Jurkat, Clone E6-1 (cell line): ENCODE measurements around the gene GJB1. TPM values are rescaled to one million over a fixed set of nuclear protein-coding genes. Genes with fewer than 3 reads are reported as not detected.
A peak's percentile ranks its signal among the peaks of the same experiment; 100 is the strongest.
"Not testable (repeated sequence)": the region's sequence is repeated elsewhere in the genome, so short reads cannot be mapped to it uniquely, and the experiment has no call there.

Experiments used
- DNase-seq: peaks from one replicate; pipeline ENCODE4 v3.0.0-alpha.2; 2011; ENCODE audit warnings: low read depth, low spot score
- H3K4me3 ChIP-seq: 2 replicates; pipeline ENCODE4 v1.5.1; 2011; ENCODE audit warnings: mild to moderate bottlenecking, low read length, control low read depth, moderate library complexity
- polyA plus RNA-seq: library from polyadenylated mRNA; unstranded; fragments of >200 nt; gene quantifications from one replicate; pipeline ENCODE4 v1.2.1, GENCODE V29; 2012; ENCODE audit warnings: missing spikeins; ENCODE audit not compliant: insufficient read length, insufficient read depth

The GJB1 gene
- not detected for polyA plus RNA-seq

DNA sequence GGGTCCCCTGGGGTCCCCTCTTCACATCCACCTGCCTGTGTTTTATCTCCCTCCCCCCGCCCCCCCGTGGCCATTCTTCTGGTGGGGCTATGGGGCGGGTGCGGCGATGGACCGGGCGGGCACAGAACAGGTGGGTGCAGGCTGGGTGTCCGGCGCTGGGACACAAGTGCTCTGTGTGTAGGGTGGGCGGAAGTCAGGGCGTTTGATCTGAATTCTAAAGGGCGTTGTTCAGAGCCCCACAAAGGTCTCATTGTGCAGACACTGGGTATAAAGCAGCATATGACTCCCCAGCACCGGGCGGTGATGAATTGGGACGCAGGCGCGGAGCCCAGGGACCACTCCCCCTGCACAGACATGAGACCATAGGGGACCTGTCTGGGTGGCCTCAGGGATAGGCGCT, at the start of gene GJB1:
Gene GJB1 (plus strand): TSS at position 296 of the 400 bp plus-strand sequence. CDS start 484 bp downstream, outside the sequence.
- DNase-seq: no peak
- H3K4me3 ChIP-seq: no peak within 1 kb of the TSS

DNA sequence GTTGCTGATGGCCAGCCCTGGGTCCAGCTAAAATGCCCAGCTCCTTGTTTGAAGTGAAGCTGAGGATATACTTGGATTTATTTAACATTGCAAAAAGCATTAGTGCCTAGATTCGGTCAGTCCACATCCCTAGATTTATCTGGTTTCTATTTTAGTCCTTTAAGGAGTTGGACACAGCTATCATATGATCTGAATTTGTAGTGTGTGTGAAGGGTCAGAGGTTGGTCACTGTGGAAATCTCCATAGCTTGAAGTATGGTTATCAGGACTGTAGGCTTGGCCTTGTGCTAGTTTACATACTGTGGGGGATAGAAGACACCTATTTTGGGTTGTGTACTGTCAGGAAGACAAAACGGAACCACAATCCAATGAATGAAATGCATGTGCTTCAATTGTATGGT, 49.6 kb upstream of the GJB1 start:
- no peak overlapping the region for H3K4me3 ChIP-seq
- DNase-seq: no peak

DNA sequence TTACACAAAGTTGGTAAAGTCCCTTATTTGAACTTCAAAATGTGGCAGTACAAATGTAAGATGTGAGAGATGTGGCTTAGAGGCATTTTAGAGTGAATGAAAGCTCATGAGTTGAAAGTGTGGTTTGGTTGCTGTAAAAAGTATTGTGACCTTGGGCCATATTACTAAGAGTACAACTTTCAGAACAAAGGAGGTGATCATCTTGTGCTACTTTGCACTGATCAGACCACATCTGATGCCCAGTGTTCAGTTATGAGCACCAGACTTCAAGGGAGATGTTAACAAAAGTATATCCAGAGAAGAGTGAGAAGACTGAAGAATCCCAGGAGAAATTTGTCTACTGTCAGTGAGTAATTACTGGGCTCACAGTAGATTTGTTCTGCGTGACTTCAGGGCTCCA, 48.2 kb upstream of the GJB1 start:
- H3K4me3 ChIP-seq: no peak overlapping the region
- no peak for DNase-seq

DNA sequence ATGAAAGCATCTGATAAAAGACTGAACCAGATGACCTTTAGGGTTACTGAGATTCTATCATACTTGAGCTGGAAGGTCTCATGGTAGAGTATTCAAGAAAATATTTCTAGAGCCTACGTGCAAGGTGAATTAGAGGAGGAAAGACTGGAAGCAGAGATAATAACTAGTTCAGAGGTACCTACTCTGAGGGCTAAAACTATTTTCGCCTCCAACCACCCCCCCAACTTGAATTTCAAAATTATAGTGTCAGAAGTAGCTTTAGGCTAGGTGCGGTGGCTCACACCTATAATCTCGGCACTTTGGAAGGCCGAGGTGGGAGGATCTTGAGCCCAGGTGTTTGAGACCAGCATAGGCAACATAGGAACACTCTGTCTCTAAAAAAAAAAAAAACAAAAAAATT, 47.5 kb upstream of the GJB1 start:
- no peak overlapping the region for H3K4me3 ChIP-seq
- no peak for DNase-seq

DNA sequence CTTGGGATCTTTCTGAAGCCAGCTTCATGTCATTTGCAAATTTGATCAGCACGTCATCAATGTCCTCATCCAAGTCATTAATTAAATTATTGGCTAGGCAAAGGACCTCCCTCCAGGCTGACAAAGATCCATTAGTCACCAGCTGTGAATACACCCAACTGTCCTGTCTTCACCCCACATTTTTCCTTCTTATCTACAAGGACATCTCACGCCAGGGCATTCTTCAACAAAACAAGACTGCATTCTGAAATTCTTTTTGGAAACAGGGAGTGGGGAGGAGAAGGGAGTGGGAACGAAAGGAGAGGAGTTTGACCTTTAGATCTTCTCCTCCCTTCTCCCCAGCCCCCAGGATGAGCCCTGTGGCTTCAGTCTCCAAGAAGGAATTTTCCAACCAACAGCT, 45.7 kb upstream of the GJB1 start:
- no peak for DNase-seq
- no peak overlapping the region for H3K4me3 ChIP-seq

DNA sequence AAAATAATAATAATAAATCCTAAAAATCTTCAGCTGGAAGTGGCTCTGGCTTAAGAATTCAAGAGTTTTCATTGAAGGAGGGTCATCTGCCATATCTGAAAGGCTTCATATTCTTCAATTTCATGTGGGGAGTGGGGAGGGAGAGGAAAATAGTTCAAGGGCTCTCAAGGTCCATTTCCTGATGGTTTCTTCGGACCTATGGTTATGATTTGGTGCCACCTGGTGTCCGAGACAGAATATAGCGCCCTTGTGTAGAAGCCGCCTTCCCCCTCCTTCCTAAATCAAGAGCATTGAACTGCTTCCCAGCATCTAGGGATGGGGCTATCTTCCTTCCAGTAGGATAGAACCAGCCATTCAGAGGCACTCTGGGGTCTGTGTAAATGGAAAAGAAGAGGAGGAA, 44.1 kb upstream of the GJB1 start:
- peak; percentile 50 for DNase-seq
- no peak overlapping the region for H3K4me3 ChIP-seq

DNA sequence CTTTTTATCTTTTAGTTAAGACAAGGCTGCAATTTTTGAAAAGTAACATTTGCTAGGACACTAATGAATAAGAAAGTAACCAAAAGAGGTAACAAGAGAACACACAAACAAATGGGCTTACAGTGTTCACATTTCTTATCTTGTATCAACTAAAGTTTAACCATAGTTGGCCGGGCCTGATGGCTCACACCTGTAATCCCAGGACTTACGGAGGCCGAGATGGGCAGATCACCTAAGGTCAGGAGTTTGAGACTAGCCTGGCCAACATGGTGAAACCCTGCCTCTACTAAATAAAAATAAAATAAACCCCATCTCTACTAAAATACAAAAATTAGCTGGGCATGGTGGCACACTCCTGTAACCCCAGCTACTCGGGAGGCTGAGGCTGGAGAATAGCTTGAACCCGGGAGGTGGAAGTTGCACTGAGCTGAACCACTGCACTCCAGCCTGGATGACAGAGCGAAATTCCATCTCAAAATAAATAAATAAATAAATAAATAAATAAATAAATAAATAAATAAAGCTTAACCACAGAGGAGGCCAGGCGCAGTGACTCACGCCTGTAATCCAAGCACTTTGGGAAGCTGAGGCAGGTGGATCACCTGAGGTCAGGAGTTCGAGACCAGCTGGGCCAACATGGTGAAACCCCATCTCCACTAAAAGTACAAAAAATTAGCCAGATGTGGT, 42.3 kb upstream of the GJB1 start:
- not testable (repeated sequence) for DNase-seq, H3K4me3 ChIP-seq

DNA sequence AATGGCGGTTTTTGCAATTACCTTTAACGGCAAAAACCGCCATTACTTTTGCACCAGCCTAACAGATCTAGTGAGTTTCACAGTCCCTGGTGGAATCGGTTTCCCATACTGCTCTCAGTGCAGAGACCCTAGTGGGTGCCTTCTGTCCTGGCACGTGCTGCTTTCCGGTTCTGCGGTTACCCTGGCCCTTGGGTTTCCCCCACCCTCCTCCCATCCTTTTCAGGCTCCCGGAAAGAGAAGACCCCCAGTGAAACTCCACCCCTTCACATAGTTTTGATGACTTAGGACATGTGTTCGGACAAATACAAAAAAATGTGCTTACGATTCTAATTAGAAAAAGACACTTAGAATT, 41.5 kb upstream of the GJB1 start:
- peak overlapping the region; percentile 53 for H3K4me3 ChIP-seq
- peak; percentile 62 for DNase-seq

DNA sequence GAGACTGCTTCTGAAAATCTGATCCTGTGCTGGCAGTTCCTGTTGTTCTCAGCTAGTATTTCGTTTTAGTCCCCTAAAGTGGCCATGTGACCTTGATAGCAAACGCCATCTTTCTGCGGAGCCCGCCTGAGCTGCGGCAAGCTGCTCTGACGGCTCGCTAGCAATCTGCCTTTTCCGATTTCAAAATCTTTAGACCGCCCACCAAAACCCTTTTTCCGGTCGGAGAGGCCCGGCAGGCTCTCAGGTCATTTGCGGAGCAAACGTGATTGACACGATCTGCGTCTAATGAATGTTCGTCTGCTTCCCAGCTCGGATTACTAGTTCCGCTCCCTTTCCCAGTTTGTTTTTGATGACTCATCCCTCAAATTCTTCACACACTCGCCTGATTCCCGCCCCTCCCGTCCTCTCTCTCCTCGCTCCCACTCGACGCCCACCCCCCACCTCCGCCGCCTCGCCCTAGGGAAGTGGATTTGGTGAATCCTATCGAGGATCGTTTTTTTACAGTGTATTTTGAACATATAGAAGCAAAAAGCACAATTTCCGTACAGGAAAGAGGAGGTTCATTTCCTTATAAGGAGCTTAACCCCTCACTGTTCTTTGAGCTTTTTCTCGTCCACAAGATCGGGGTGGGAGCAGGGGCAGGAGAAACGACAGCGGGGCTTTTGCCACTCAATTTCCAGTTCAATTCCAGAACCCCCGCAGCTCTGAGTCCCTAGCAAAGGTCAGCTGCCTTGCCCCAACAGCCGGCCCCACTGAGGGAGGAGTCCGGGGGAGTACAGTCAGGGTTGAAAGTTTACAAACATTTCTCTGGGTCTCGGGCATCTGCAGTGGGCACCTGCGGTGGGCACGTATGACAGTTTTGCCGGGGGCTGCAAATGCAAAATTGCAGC, 40.9 kb upstream of the GJB1 start:
- DNase-seq: peak; percentile 94
- peak overlapping the region; percentile 53 for H3K4me3 ChIP-seq

DNA sequence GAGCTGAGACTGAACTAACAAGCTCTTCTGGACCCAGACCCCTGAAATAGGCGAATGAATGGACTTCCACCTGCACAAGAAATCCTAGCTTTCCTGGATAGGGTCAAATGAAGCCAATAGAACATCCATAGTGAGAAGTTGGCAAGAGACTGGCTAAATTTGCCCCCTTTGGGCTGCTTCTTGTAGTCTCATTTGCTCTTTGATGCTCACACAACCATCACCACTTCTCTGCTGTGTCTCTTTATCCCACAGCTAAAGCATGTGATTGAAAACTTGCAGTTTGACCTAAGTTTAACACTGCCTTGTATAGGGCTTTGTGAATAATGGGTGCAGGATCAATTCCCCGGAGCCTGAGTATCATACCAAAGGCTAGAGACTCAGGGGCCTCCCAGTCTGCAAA, 40.2 kb upstream of the GJB1 start:
- DNase-seq: no peak
- H3K4me3 ChIP-seq: no peak overlapping the region

DNA sequence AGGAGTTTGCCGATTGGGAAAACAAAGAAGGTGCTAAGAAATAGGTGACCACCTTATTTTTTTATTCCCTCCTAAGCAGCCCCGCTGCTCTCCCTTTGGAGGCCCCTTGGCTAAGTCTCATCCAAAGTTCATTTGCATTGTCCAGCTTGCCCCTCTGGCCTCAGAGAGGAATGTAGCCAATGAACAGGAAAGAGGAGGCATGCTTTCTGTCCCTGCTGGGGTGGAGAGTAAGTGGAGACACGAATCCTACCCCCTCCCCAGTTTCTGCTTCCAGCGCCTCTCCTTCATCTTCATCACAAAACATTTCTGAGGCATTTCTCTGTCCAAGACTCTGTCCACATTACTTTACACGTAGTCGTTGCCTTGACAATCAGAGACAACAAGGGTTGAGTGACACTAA, 39.7 kb upstream of the GJB1 start:
- no peak overlapping the region for H3K4me3 ChIP-seq
- no peak for DNase-seq

DNA sequence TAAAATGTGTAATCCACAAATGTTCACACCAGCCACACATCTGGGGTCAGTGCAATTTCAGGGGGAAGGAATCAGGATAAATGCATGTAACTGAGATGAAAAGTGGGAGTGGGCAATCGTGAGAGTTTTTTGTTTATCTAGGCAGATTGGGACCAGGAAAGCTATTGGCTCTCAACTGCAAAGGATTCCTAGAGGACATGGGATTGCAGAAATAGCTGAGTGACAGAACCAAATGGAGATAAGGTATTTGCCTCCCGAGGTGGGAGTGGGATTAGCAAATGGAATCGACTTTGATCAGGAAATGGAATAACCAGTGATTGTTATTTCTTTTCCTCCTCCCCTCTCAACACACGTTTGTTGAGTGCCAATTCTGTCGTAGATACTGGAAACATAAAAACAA, 38.9 kb upstream of the GJB1 start:
- H3K4me3 ChIP-seq: no peak overlapping the region
- DNase-seq: no peak

DNA sequence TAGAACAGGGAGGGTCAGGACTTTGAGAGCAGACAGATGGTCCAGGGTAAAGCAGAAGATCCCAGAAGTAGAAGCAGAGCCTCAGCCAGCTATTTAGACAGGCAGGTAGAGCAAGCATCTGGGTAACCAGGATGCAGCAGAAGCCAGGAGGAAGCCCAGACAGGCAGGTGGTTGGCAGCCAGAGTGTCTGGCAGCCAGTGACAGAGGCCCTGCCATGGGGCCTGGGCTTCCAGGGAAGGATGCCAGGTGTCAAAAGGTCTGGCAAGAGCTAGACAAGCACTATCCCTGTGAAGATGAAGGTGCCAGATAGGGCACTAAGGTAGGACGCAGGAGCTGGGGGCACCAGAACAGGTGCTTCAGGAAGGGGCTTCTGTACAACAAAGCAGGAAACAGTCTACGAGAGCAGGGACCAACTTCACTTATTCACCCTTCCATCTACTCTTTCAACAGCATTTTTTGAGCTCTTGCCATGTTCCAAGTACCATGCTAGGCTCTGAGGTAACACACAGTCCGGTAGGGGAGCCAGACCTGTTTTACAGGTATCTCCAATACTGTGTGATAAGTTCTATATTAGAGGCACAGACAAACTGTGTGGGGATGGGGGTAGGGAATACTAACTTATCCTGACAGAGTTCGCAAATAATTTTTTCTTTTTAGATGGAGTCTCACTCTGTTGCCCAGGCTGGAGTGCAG, 38.1 kb upstream of the GJB1 start:
- no peak overlapping the region for H3K4me3 ChIP-seq
- DNase-seq: no peak

DNA sequence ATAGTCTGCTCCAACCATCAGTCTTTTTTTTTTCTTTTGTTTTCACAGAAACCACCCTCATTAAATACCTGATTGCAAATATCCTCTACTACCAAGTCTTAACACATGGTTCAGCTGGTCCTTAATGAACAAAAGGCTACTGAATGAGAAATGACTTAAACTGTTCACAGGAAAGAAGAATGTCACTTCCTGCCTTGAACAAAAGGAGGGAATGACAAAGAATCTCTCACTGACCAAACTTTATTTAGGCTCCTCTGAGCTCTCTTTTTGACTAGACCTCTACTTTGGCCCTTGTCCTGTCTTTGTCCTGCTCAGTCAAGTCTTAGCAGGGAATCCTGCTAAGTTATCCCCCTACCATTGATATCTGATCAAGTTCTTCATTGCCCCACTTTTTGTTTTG, 31.8 kb upstream of the GJB1 start:
- DNase-seq: no peak
- no peak overlapping the region for H3K4me3 ChIP-seq

DNA sequence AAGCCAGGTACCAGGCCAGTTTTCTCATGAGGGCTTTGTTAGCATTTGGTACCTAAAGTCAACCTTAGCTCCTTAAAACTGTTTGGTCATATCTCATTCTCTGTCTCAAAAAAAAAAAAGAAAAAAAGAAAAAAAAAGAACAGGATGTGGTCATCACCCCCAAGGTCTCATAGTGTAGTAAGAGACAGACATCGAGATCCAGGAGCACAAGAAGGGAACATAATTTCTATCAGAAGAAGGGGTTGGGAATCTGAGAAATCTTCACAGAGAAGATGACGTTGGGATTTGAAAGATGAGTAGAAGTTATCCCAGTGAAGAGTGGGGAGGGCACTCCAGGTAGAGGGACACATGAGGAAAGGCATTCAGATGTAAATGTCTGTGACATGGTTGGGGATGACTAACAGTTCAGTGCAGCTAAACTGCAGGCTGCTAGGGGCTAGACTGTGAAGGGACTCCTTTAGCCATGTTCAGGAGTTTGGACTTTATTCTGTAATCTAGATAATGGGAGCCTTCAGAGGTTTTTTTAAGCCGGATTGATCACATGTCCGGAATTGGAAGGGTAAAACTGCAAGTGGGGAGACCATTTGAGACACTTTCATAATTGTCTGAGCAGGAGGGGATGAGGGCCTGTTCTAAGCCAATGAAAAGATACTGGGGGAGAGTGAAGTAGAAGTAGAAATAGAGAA, 26.9 kb upstream of the GJB1 start:
- no peak overlapping the region for H3K4me3 ChIP-seq
- DNase-seq: no peak

DNA sequence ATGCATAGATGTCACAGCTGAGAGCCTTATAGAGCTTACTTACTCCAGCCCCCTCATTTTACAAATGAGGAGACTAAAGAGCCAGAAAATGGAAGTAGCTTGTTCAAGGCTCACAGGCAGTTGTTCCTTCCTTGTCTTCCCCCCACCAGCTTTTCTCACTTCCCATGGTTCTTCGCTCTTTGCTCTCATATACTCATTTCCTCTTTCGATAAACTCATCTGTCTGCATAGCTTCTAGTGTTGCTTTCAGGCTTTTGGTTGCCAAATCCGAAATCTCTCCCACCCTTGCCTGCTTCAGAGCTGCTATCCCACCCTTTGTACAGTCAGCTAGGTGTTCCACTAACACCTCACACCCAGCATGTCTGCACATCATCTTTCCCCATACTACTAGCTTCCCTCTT, 25.0 kb upstream of the GJB1 start:
- no peak for DNase-seq
- H3K4me3 ChIP-seq: no peak overlapping the region

DNA sequence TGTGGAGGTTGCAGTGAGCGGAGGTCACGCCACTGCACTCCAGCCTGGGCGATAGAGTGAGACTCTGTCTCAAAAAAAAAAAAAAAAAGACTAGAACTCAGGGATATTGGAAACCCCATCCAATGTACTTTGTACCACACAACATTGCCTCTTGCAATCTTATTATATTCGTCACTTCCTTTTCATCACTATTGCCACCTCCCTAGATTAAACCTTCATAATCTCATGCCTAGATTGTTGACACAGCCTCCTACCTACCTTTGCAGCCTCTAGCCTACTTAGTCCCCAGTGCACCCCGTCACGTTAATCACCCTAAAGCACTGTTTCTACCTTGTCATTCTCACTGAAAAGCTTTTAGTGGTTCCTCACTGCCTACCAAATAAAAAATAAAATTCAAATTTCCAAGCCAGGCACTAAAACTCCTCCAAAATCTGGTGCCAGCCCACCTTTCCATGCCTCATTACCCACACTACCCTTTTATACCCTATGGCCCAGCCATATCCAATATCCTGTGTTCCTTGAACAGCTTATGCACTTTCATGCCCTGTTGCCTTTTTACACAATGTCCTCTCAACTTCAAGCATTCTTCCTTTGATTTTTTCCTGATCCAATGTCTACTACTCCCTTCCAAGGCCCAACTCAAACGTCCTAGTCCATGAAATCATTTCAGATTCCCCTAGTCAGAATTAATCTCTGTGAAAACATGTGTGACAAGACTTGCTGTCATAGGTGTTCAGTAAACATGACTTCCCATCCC, 23.6 kb upstream of the GJB1 start:
- DNase-seq: no peak
- no peak overlapping the region for H3K4me3 ChIP-seq

DNA sequence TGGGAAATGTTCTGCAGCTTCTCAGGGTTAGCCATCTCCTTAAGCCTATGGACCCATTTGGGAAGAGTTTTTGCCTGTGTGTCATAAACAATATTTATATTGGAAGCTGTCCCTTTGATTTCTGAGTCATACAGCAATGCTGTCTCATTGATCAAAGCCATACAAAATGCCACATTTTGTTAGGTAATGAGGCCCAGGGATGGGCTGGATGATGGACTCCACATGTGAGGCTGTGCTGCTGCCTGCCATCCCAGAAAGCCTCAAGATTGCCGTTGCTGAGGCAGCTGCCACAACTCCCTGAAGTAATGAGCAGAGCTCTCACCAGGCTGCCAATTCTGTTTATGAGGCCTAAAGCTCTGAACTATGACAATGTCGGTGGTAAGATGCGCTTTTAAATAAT, 12.2 kb upstream of the GJB1 start:
- no peak overlapping the region for H3K4me3 ChIP-seq
- no peak for DNase-seq

DNA sequence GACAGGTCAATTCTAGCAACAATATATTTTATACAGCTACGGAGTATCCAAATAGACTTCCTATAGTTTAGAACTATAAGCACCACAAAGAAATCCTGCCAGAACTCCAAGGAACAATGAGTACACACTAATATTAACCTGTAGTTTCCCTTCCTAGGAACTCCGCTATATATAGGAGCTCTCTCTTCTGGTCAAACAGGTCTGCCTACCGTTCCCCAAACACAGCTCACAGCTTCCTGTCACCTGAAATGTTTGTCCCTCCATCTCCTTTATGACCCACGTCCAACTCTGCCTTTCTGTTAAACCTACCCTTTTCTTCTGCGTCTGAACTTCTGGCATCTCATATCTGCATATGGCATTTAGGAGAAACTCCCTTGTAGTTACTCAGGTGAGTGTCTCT, 10.5 kb upstream of the GJB1 start:
- DNase-seq: no peak
- H3K4me3 ChIP-seq: no peak overlapping the region
